RPMI8226 (cell line): ENCODE data around the gene MYH7B.

Experiments
- DNase-seq: peaks from one replicate; pipeline ENCODE4 v3.0.0-alpha.2; 2015

MYH7B gene

GRCh38 chr20:34977365-34978091 is 21.9 kb downstream of the MYH7B start:
- no peak for DNase-seq

GRCh38 chr20:34978092-34978744 is 22.6 kb downstream of the MYH7B start:
- DNase-seq: no peak

GRCh38 chr20:34979366-34980153 is 23.9 kb downstream of the MYH7B start:
- DNase-seq: no peak

- DNase-seq: no peak
These were observed 25.0 kb downstream of the MYH7B start for GRCh38 chr20:34980543-34981233.

- DNase-seq: no peak
These were observed 26.8 kb downstream of the MYH7B start for GRCh38 chr20:34982270-34983088.

GRCh38 chr20:34983089-34983820 is 27.6 kb downstream of the MYH7B start:
- no peak for DNase-seq

- DNase-seq: no peak
These were observed 28.5 kb downstream of the MYH7B start for GRCh38 chr20:34983995-34984735.

- no peak for DNase-seq
These were observed 29.1 kb downstream of the MYH7B start for GRCh38 chr20:34984756-34985261.

- DNase-seq: no peak
These were observed 30.0 kb downstream of the MYH7B start for GRCh38 chr20:34985461-34986310.

- DNase-seq: no peak
These were observed 30.9 kb downstream of the MYH7B start for GRCh38 chr20:34986311-34987287.

GRCh38 chr20:34987288-34988190 is 31.9 kb downstream of the MYH7B start:
- DNase-seq: no peak

- no peak for DNase-seq
These were observed 32.5 kb downstream of the MYH7B start for GRCh38 chr20:34988191-34988540.

- DNase-seq: no peak
These were observed 33.5 kb downstream of the MYH7B start for GRCh38 chr20:34989118-34989517.

- DNase-seq: no peak
These were observed 34.0 kb downstream of the MYH7B start for GRCh38 chr20:34989670-34990069.

GRCh38 chr20:34990231-34990630 is 34.6 kb downstream of the MYH7B start:
- no peak for DNase-seq

- DNase-seq: no peak
These were observed 35.1 kb downstream of the MYH7B start for GRCh38 chr20:34990661-34991214.
